Ovary (tissue), 3 donors: ENCODE results near the gene TTLL5.

Experiments
- POLR2A ChIP-seq: fragments of 450-650 bp; IDR thresholded peaks from one replicate; pipeline ENCODE4 v1.6.1; 2017; ENCODE audit warnings: antibody characterized with exemption, mild to moderate bottlenecking, moderate library complexity
- TF ChIP-seq, protein P1 (sequence below), 3 donors: fragments of 450-650 bp in 2 of 3; fragments of 200-600 bp in 1 of 3; IDR thresholded peaks; one replicate each; pipeline versions ENCODE4 v1.5.1 to v1.8.0; 2016 to 2022; ENCODE audit warnings: antibody characterized with exemption in 3 of 3, mild to moderate bottlenecking in 1 of 3
- donor health status: DM: no; HTN: no; CAD: no.

DNA sequence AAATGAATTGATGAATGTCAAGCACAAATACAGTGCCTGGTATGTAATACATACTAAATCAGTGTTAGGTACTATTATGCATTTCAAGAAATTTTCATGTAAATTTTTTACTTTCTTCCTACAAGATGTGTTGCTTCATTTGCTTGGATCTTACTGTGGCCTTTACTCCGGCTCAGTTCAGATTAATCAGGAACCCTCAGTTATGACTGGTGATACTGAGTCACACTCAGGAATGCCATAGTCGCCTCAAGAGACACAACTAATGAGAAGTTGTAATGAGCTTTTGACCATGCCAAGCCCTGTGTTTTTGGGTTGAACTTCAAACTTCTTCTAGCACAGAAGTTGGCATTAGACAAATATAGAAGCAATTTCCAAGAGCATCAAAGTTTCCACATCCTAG lies 224.8 kb downstream of the TTLL5 start:
- TF ChIP-seq, protein P1, sequence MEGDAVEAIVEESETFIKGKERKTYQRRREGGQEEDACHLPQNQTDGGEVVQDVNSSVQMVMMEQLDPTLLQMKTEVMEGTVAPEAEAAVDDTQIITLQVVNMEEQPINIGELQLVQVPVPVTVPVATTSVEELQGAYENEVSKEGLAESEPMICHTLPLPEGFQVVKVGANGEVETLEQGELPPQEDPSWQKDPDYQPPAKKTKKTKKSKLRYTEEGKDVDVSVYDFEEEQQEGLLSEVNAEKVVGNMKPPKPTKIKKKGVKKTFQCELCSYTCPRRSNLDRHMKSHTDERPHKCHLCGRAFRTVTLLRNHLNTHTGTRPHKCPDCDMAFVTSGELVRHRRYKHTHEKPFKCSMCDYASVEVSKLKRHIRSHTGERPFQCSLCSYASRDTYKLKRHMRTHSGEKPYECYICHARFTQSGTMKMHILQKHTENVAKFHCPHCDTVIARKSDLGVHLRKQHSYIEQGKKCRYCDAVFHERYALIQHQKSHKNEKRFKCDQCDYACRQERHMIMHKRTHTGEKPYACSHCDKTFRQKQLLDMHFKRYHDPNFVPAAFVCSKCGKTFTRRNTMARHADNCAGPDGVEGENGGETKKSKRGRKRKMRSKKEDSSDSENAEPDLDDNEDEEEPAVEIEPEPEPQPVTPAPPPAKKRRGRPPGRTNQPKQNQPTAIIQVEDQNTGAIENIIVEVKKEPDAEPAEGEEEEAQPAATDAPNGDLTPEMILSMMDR (IDR thresholded peaks at IDR 0.05), result no peak
- no peak for TF ChIP-seq POLR2A
